ENCODE measurements around the gene CAMTA1.

Gene CAMTA1

GRCh38 chr1:7280347-7280960 lies 495.2 kb downstream of the CAMTA1 start:
- DNase-seq: no peak
- no peak overlapping the region for H3K27ac ChIP-seq (ENCODE audit: low read length)
- H3K9me3 ChIP-seq (replicated peaks; ENCODE audit: insufficient read depth, low read length): no peaks in the 10 kb centered on the region
- TF ChIP-seq EZH2phosphoT487 (IDR thresholded peaks at IDR 0.05; ENCODE audit: low read length): no peak
- no peak for TF ChIP-seq CTCF (IDR thresholded peaks at IDR 0.05; ENCODE audit: low read length)
- no peak for TF ChIP-seq EZH2 (optimal IDR thresholded peaks at IDR 0.05; ENCODE audit: low read depth, low read length)
- H3K79me2 ChIP-seq (ENCODE audit: low read length): no peaks in the 10 kb centered on the region
- H3K4me3 ChIP-seq (ENCODE audit: low read length): no peak overlapping the region
- peaks cover 92% of the 10 kb centered on the region for H3K27me3 ChIP-seq (replicated peaks; ENCODE audit: insufficient read depth, low read length)
- no peaks in the 10 kb centered on the region for H4K20me1 ChIP-seq (ENCODE audit: insufficient read depth, low read length)
- H3K4me1 ChIP-seq (ENCODE audit: low read length): no peaks in the 10 kb centered on the region
- no peaks in the 10 kb centered on the region for H3F3A ChIP-seq (ENCODE audit: insufficient read depth, low read length)
- no peak overlapping the region for H3K4me2 ChIP-seq (ENCODE audit: low read depth, low read length)
- no peak overlapping the region for H2AFZ ChIP-seq (ENCODE audit: low read length)
- H3K9me2 ChIP-seq (replicated peaks; ENCODE audit: insufficient read depth, low read length): no peaks in the 10 kb centered on the region
- no peak overlapping the region for H3K9ac ChIP-seq (ENCODE audit: low read length)
- no peaks in the 10 kb centered on the region for H3K36me3 ChIP-seq (replicated peaks; ENCODE audit: insufficient read depth, low read length)

DNA sequence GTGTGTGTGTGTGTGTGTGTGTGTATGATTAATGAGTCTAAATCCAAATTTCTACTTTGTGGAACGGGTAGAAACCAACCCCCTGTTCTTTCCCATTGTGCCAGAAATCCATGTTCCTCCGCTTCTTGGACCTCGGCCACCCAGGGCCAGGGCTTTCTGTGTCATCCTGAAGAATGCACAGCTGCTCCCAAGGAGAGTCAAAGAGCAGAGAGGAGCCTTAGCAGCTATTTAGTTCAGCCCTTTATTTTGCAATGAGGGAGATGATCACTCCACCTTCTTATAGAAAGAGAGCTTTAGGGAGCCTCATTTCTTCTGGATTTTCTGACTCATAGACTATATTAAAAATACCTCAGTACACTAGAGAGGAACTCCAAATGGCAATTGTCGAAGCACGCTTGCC lies 496.6 kb downstream of the CAMTA1 start:
- Histone ChIP-seq H3K27ac (ENCODE audit: low read length) (no peak overlapping the region), H3K9me2 (replicated peaks; ENCODE audit: insufficient read depth, low read length) (no peaks in the 10 kb centered on the region), H3K79me2 (ENCODE audit: low read length) (no peaks in the 10 kb centered on the region), H3K27me3 (replicated peaks; ENCODE audit: insufficient read depth, low read length) (peaks cover 94% of the 10 kb centered on the region), H3K9me3 (replicated peaks; ENCODE audit: insufficient read depth, low read length) (no peaks in the 10 kb centered on the region), H3K4me3 (ENCODE audit: low read length) (no peak overlapping the region), H3K4me1 (ENCODE audit: low read length) (no peaks in the 10 kb centered on the region), H4K20me1 (ENCODE audit: insufficient read depth, low read length) (no peaks in the 10 kb centered on the region), H2AFZ (ENCODE audit: low read length) (no peak overlapping the region), H3K9ac (ENCODE audit: low read length) (no peak overlapping the region), H3K4me2 (ENCODE audit: low read depth, low read length) (no peak overlapping the region), H3F3A (ENCODE audit: insufficient read depth, low read length) (no peaks in the 10 kb centered on the region), H3K36me3 (replicated peaks; ENCODE audit: insufficient read depth, low read length) (no peaks in the 10 kb centered on the region)
- DNase-seq: no peak
- no peak for TF ChIP-seq EZH2phosphoT487 (IDR thresholded peaks at IDR 0.05; ENCODE audit: low read length)
- TF ChIP-seq EZH2 (optimal IDR thresholded peaks at IDR 0.05; ENCODE audit: low read depth, low read length): no peak
- TF ChIP-seq CTCF (IDR thresholded peaks at IDR 0.05; ENCODE audit: low read length): no peak

DNA sequence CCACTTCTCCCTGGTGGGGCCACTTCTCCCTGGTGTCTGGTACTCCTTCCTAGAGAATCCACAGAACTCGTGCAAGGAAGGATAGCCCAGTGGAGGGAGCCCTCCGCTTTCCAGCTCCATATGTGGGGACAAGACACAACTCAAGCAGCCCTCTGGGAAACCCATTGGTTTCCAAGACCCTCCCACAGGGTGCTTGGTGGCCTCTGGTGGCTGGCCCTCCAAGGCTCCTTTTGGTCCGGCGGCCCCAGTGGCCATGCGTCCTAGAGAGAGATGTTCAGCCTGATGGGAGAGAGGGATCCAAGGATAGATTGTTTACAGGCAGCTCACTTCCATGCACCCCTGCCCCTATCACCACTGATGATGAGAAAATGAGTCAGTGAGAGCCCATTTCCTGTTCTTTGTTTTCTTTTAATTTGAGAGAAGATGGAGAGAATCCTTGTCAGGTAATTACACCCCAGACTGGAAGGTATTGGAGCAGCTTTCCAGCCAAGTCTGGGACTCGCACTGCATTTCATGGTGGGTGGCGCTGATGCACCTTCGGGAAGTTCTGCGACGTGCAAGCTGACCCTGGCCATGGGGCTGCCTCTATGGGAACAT lies 499.7 kb downstream of the CAMTA1 start:
- H3K9me2 ChIP-seq (replicated peaks; ENCODE audit: insufficient read depth, low read length): no peaks in the 10 kb centered on the region
- no peak for DNase-seq
- no peaks in the 10 kb centered on the region for H3K79me2 ChIP-seq (ENCODE audit: low read length)
- H3K27ac ChIP-seq (ENCODE audit: low read length): no peak overlapping the region
- H3K4me3 ChIP-seq (ENCODE audit: low read length): no peak overlapping the region
- H3K9ac ChIP-seq (ENCODE audit: low read length): no peak overlapping the region
- H3K9me3 ChIP-seq (replicated peaks; ENCODE audit: insufficient read depth, low read length): no peaks in the 10 kb centered on the region
- TF ChIP-seq EZH2 (optimal IDR thresholded peaks at IDR 0.05; ENCODE audit: low read depth, low read length): no peak
- TF ChIP-seq EZH2phosphoT487 (IDR thresholded peaks at IDR 0.05; ENCODE audit: low read length): no peak
- no peak for TF ChIP-seq CTCF (IDR thresholded peaks at IDR 0.05; ENCODE audit: low read length)
- H3K4me2 ChIP-seq (ENCODE audit: low read depth, low read length): no peak overlapping the region
- no peak overlapping the region for H2AFZ ChIP-seq (ENCODE audit: low read length)
- H3K36me3 ChIP-seq (replicated peaks; ENCODE audit: insufficient read depth, low read length): no peaks in the 10 kb centered on the region
- peaks cover 94% of the 10 kb centered on the region for H3K27me3 ChIP-seq (replicated peaks; ENCODE audit: insufficient read depth, low read length)
- H3F3A ChIP-seq (ENCODE audit: insufficient read depth, low read length): no peaks in the 10 kb centered on the region
- H4K20me1 ChIP-seq (ENCODE audit: insufficient read depth, low read length): no peaks in the 10 kb centered on the region
- H3K4me1 ChIP-seq (ENCODE audit: low read length): no peaks in the 10 kb centered on the region
